Mucosa of gallbladder (tissue), 1 donor: ENCODE measurements around the gene C4orf50. TPM values are rescaled to one million over a fixed set of nuclear protein-coding genes. Genes with fewer than 3 reads are reported as not detected.

ENCODE experiments used
- DNase-seq: peaks from one replicate; pipeline ENCODE4 v3.0.0-alpha.2; 2020; ENCODE audit warnings: low spot score
- total RNA-seq: library from RNA; stranded (reverse); gene quantifications from one replicate; pipeline ENCODE4 v1.2.1, GENCODE V29; 2021
- donor health status: DM: no; HTN: no; CAD: no.

The C4orf50 gene
- total RNA-seq, 1 donor from 2014 or later: 0.06 TPM

GRCh38 chr4:6043843-6044242, 25.6 kb upstream of the C4orf50 start:
- DNase-seq: no peak

DNA sequence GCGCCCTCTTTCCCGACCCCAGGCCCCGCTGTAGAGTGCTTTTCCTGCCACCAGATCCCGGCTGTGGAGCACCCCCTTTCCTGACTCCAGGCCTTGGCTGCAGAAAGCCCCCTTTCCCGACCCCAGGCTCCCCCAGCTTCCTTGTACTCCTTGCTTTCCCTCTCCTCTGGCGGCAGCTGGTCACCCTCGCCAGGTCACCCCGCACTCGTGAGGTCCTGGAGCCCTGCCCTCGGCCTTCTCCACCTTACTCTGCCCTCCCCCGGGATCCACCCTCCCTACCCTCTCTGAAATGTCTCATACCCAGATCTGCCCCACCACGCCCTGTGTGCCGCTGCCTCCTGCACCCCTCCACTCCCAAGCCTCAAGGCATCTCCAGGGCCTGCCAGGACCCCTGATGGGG, 25.0 kb upstream of the C4orf50 start:
- DNase-seq: no peak

GRCh38 chr4:6042293-6043063, 24.2 kb upstream of the C4orf50 start:
- DNase-seq: no peak

DNA sequence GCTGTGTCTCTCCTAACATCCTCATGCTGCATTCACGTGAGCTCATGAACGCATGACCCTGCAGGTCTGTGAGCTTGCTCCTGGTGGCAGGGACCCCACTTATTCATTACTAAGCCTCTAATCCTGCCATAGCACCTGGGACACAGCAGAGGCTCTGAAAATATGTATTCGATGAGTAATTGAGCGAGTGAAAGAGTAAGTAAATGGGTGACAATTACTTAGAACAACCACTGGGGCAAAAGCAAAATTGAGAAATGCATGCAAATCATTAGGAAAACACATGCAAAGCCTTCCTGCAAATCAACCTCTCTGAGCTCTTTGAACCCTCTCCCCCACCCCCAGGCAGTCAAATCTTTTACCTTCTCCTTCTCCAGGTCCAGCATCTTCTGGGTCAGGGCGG, 23.6 kb upstream of the C4orf50 start:
- DNase-seq: no peak

DNA sequence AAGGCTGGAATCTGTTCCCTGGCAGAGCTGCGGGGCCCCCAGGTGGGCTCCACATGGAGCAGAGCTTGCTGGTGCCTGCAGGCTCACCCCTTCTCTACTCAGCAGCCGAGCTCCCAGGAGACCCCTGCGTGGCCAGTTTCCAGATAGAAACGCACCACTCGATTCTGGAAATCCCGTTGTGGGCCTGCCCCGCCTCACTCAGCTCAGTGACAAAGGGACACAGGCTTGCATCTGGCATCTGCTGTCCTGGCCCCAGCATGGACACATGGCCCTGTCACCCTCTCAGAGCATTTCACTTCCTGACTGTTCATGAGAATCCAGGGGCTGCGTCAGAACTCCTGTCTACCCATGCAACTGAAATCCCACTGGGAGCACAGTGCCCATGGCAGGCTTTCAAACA, 20.5 kb upstream of the C4orf50 start:
- DNase-seq: no peak

GRCh38 chr4:6035786-6036185, 17.6 kb upstream of the C4orf50 start:
- no peak for DNase-seq

DNA sequence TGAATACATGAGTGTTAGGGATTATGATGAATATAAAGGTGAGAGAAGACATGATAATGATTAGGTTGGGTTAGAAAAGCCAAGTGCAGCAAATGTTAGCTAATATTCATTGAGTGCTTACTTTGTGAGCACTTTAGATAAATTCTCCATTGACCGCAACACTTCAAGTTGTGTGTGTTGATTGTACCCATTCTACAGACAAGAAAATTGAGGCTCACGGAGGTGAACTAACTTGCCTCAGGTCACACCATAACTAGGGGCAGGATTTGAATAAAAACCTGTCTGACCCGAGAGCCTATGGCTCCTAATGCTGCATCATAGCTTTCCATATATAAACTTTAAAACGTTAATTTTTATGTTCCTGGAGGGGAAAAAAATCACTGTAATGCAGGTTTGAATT, 15.2 kb upstream of the C4orf50 start:
- no peak for DNase-seq

- no peak for DNase-seq
Observed at GRCh38 chr4:6032249-6033244, 14.3 kb upstream of the C4orf50 start.

GRCh38 chr4:6031846-6032245, 13.6 kb upstream of the C4orf50 start:
- no peak for DNase-seq

- DNase-seq: no peak
Observed at GRCh38 chr4:6030679-6031078, 12.4 kb upstream of the C4orf50 start.

GRCh38 chr4:6029254-6029653, 11.0 kb upstream of the C4orf50 start:
- no peak for DNase-seq

- DNase-seq: no peak
Observed at GRCh38 chr4:6028168-6028567, 9.9 kb upstream of the C4orf50 start.

DNA sequence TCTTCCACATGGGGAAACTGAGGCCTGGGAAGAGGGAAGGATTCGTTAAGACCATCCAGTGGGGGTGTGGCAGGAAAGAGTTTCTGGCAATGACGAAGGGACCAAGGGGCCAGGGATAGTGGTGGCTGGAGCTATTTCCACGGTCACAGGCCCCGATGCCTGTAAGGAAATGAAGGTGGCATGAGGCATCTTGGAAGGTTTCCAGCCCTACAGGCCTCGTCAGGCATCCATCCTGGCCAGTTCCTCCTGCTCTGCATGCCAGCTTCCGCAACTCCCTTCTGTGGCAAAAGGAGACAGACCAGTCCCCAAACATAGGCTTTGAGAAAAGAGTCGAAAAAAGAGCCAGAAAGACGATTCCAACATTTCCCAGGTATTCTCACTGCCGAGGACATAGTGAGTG, 9.2 kb upstream of the C4orf50 start:
- DNase-seq: no peak

DNA sequence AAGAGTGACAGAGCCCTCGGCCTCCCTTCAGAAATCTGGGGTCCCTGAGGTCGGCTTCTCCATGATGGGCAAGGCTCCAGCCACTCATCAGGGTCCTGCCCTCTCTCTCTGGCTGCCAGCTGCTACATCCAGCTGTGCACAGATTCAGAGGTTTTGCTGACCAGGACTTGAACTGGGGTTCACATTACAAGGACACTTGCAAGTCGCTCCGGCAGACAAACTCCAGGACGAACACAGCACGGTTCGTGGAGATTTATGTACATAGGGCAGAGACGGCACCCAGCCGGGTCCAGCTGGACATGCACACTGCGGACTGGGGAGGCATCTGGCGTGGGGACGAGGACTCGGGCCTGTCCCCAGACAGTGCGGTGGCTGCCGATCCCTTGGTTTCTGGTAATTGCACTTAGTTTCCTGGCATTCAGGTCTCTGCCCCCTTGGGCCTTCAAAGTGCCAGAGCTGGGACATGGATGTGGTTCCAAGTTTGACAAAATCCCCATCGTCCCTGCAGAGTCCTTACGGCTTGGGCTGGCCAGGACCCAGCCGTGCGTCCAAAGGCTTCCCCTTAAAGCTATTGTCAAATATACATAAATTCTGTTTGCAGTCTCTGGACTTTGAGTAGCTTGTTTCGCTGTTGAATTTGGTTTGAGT, 6.2 kb upstream of the C4orf50 start:
- DNase-seq: no peak

DNA sequence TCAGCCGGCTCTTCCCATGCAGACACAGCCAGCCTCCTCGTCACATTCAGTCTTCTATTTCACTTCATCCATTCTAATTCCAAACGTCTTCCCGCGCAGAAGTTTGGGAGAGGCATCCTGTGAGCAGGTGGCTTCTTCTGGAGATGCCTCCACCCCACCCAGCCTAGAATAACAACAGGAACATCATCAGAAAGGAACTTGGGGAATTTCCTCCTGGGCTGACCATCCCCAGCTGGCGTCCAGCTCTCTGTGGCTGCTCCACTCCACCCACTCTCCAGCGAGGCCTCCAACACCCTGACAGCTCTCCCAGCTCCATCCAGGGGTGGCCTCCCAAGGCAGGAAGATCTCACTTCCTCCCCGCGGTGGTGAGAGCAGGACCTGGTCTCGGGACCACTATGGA, 5.5 kb upstream of the C4orf50 start:
- no peak for DNase-seq

- DNase-seq: no peak
Observed at GRCh38 chr4:6022607-6023288, 4.5 kb upstream of the C4orf50 start.

- no peak for DNase-seq
Observed at GRCh38 chr4:6021831-6022606, 3.8 kb upstream of the C4orf50 start.

DNA sequence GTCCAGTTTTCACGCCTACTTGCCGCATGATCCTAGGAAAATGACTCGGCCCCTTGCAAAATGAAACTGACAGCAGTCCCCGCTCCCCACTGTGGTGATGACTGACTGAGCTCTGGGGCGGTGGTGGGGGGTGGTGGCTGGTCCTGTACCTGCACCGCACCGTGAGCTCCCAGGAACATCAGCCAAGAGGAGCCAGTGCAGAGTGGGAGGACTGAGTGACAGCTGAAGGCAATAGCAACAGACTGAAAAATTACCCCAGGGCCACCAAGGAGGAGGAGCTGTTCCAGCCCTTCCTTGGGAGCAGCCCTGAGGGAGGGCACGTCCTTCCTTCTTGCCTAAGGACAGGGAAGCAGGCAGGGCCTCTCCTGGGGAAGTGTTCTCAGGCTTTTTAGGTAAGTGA, 2.4 kb upstream of the C4orf50 start:
- no peak for DNase-seq

GRCh38 chr4:6019316-6020263, 1.4 kb upstream of the C4orf50 start:
- DNase-seq: peak; percentile 39

DNA sequence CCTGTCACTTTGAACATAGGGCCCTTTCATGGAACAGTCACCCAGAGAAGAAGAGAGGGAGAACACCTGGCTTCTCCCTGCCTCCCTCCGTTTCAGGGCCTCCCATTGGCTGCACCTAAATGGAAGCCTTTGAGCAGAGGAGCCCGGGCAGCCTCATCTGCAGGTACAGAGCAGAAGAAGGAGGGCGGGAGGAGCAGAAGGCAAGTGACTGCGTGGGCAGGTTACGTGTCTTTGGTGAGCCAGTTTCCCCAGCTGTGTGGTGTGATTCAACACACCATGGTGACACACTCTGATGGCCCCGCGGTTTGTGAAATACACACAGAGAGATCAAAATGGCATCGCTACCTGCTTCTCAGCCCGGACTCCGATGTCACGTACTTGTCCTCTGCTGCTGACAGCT, 431 bp downstream of the C4orf50 start:
- DNase-seq: no peak
